G401 (cell line): ENCODE data around the gene PRR23E. TPM values are rescaled to one million over a fixed set of nuclear protein-coding genes. Genes with fewer than 3 reads are reported as not detected.

ENCODE experiments used
- DNase-seq: peaks from one replicate; pipeline ENCODE4 v3.0.0-alpha.2; 2015; ENCODE audit warnings: low spot score
- in situ Hi-C: cut with HindIII; loops from 2 replicates; pipeline ENCODE4 v1.10.0; 2016; ENCODE audit warnings: low sequenced_read_pairs, mixed read lengths
- total RNA-seq: library from RNA; depleted of rRNA; stranded (reverse); fragments of >200 nt; shearing (Covaris generic); gene quantifications from 2 replicates; pipeline ENCODE4 v1.2.3, GENCODE V29; 2014

Gene PRR23E
- total RNA-seq, 1 experiment from 2014 or later, result not detected

- no peak for DNase-seq
- in situ Hi-C loops, result no loop called here
Observed at GRCh38 chr3:127204841-127205582, 12.1 kb downstream of the PRR23E start.

- in situ Hi-C loops, result no loop called here
- no peak for DNase-seq
Observed at GRCh38 chr3:127206154-127206553, 13.2 kb downstream of the PRR23E start.

GRCh38 chr3:127206611-127207516, 13.9 kb downstream of the PRR23E start:
- no peak for DNase-seq
- in situ Hi-C loops, result no loop called here

- in situ Hi-C loops, result no loop called here
- no peak for DNase-seq
Observed at GRCh38 chr3:127207727-127208482, 15.0 kb downstream of the PRR23E start.

GRCh38 chr3:127208483-127209100, 15.7 kb downstream of the PRR23E start:
- in situ Hi-C loops, result no loop called here
- DNase-seq, result no peak

GRCh38 chr3:127209155-127209839, 16.4 kb downstream of the PRR23E start:
- in situ Hi-C loops, result no loop called here
- DNase-seq, result no peak

- no peak for DNase-seq
- in situ Hi-C loops, result no loop called here
Observed at GRCh38 chr3:127209840-127210653, 17.1 kb downstream of the PRR23E start.

- in situ Hi-C loops, result no loop called here
- DNase-seq, result no peak
Observed at GRCh38 chr3:127210654-127210943, 17.7 kb downstream of the PRR23E start.

- in situ Hi-C loops, result no loop called here
- no peak for DNase-seq
Observed at GRCh38 chr3:127211118-127212060, 18.5 kb downstream of the PRR23E start.

- DNase-seq, result no peak
- in situ Hi-C loops, result no loop called here
Observed at GRCh38 chr3:127212231-127212630, 19.3 kb downstream of the PRR23E start.

- no peak for DNase-seq
- in situ Hi-C loops, result no loop called here
Observed at GRCh38 chr3:127212711-127213110, 19.8 kb downstream of the PRR23E start.

GRCh38 chr3:127213381-127213918, 20.5 kb downstream of the PRR23E start:
- no peak for DNase-seq
- in situ Hi-C loops, result no loop called here

- DNase-seq, result no peak
- in situ Hi-C loops, result no loop called here
Observed at GRCh38 chr3:127214975-127215374, 22.0 kb downstream of the PRR23E start.

GRCh38 chr3:127215714-127216414, 22.9 kb downstream of the PRR23E start:
- DNase-seq, result no peak

GRCh38 chr3:127216415-127217261, 23.7 kb downstream of the PRR23E start:
- DNase-seq, result no peak
- in situ Hi-C loops, result no loop called here

More at GRCh38 chr3:127215714-127216414, 22.9 kb downstream of the PRR23E start:
- in situ Hi-C loops, result no loop called here
